ENCODE measurements around the gene STK32B. TPM values are rescaled to one million over a fixed set of nuclear protein-coding genes. Genes with fewer than 3 reads are reported as not detected.

The STK32B gene
- total and polyA plus RNA-seq, 2 donors (not counting 3 experiments of a cell fraction or from before 2014, with no cell fraction given), result 5.6 to 7.8 TPM

GRCh38 chr4:5422195-5422594, 370.9 kb downstream of the STK32B start:
- dilution Hi-C loops (cut with MboI; ENCODE audit: extremely low pct_ligation_motif_present, low sequenced_read_pairs), result no loop called here

More at GRCh38 chr4:5422195-5422594, 370.9 kb downstream of the STK32B start:
- no peaks in the 10 kb centered on the region for H3K79me2 ChIP-seq (ENCODE audit: control insufficient read depth, insufficient read depth, low read length)
- no peak overlapping the region for H3K27ac ChIP-seq (ENCODE audit: insufficient read depth, low read depth, low read length)
- H3K9me1 ChIP-seq (replicated peaks; ENCODE audit: control insufficient read depth, extremely low read depth, insufficient read depth, low read length), result no peaks in the 10 kb centered on the region
- no peaks in the 10 kb centered on the region for H3K27me3 ChIP-seq (ENCODE audit: control insufficient read depth in 2 of 2, insufficient read depth in 2 of 2, low read length in 2 of 2)
- DNase-seq (ENCODE audit: low read depth, low spot score) (no peak), FAIRE-seq (no peak)
- H3K4me2 ChIP-seq (ENCODE audit: insufficient read depth, low read length), result no peak overlapping the region
- ChIA-PET CTCF (interaction anchor here (1.5 kb wide), 1 partner anchor 22 kb away, joined by 6 read pairs; no protein-coding TSS in a partner anchor), POLR2A (no interaction called here)
- no TSS peak for BruUV-seq (replicated peaks)
- H3K36me3 ChIP-seq (ENCODE audit: control insufficient read depth in 2 of 2, extremely low read depth in 1 of 2, insufficient read depth in 2 of 2, low read length in 2 of 2), result no peaks in the 10 kb centered on the region
- H2AFZ ChIP-seq (ENCODE audit: low read depth, low read length), result no peak overlapping the region
- H3K9ac ChIP-seq (replicated peaks; ENCODE audit: extremely low read depth, insufficient read depth, low read length), result no peak overlapping the region
- H3K4me3 ChIP-seq (replicated peaks in 1 of 3; ENCODE audit: insufficient read depth in 1 of 3, low read depth in 1 of 3, low read length in 3 of 3), result no peak overlapping the region
- intact Hi-C loops (cut with micrococcal nuclease), result no loop called here
- TF ChIP-seq FOS (IDR thresholded peaks at IDR 0.05; ENCODE audit: borderline replicate concordance, insufficient read depth, low read length) (no peak), POLR2AphosphoS5 (IDR thresholded peaks at IDR 0.05; ENCODE audit: insufficient read depth, low read depth, low read length) (no peak), MYC (IDR thresholded peaks at IDR 0.05; ENCODE audit: low read depth, low read length) (no peak), GATA2 (IDR thresholded peaks at IDR 0.05; ENCODE audit: insufficient read depth, insufficient read length, low read depth, low read length) (no peak), POLR2A (IDR thresholded peaks at IDR 0.05; ENCODE audit: low read depth, low read length) (no peak), MAX (IDR thresholded peaks at IDR 0.05; ENCODE audit: insufficient read depth, insufficient read length) (no peak), CTCF (IDR thresholded peaks at IDR 0.05; ENCODE audit: extremely low read depth in 1 of 2, insufficient read depth in 1 of 2, low read depth in 1 of 2, low read length in 2 of 2) (no peak)
- H3K9me3 ChIP-seq (replicated peaks; ENCODE audit: control insufficient read depth, insufficient read depth, low read length), result peaks cover 3% of the 10 kb centered on the region
- no peaks in the 10 kb centered on the region for H3K4me1 ChIP-seq (ENCODE audit: control insufficient read depth, extremely low read depth, insufficient read depth, low read length)
- H4K20me1 ChIP-seq (replicated peaks; ENCODE audit: control insufficient read depth, extremely low read depth, insufficient read depth, low read length), result no peaks in the 10 kb centered on the region

Data from endothelial cell of umbilical vein (primary cell).